ENCODE data around the gene UAP1L1.

DNA sequence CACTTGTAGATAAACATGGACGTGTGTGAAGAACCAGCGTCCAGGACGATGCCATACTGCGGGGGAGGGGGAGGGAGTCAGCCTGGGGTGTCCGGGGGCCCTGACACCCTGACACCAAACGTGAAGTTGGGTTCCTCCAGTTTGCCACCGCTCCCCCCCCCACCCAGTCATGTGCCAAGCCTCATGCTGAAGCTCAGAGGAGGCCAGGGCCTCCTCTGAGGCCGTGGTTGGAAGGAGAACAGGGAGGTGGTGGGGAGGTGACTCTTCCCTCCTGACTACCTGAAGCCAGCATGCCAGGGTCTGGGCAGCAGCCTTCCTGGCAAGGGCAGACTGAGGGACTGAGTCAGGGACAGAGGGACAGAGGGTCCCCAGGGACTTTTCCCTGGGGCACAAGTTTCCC lies 25.0 kb upstream of the UAP1L1 start:
- TF ChIP-seq POLR2A (IDR thresholded peaks at IDR 0.05) (no peak), EP300 (IDR thresholded peaks at IDR 0.05) (no peak), POLR2AphosphoS5 (IDR thresholded peaks at IDR 0.05) (no peak)
- TF ChIP-seq, protein P1, sequence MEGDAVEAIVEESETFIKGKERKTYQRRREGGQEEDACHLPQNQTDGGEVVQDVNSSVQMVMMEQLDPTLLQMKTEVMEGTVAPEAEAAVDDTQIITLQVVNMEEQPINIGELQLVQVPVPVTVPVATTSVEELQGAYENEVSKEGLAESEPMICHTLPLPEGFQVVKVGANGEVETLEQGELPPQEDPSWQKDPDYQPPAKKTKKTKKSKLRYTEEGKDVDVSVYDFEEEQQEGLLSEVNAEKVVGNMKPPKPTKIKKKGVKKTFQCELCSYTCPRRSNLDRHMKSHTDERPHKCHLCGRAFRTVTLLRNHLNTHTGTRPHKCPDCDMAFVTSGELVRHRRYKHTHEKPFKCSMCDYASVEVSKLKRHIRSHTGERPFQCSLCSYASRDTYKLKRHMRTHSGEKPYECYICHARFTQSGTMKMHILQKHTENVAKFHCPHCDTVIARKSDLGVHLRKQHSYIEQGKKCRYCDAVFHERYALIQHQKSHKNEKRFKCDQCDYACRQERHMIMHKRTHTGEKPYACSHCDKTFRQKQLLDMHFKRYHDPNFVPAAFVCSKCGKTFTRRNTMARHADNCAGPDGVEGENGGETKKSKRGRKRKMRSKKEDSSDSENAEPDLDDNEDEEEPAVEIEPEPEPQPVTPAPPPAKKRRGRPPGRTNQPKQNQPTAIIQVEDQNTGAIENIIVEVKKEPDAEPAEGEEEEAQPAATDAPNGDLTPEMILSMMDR (IDR thresholded peaks at IDR 0.05): no peak
